Eye (tissue), 1 donor: ENCODE data around the gene EXOC6.
A peak's percentile ranks its signal among the peaks of the same experiment; 100 is the strongest.

Experiments used
- DNase-seq: peaks from one replicate; pipeline ENCODE4 v3.0.0-alpha.2; 2015

EXOC6 gene

DNA sequence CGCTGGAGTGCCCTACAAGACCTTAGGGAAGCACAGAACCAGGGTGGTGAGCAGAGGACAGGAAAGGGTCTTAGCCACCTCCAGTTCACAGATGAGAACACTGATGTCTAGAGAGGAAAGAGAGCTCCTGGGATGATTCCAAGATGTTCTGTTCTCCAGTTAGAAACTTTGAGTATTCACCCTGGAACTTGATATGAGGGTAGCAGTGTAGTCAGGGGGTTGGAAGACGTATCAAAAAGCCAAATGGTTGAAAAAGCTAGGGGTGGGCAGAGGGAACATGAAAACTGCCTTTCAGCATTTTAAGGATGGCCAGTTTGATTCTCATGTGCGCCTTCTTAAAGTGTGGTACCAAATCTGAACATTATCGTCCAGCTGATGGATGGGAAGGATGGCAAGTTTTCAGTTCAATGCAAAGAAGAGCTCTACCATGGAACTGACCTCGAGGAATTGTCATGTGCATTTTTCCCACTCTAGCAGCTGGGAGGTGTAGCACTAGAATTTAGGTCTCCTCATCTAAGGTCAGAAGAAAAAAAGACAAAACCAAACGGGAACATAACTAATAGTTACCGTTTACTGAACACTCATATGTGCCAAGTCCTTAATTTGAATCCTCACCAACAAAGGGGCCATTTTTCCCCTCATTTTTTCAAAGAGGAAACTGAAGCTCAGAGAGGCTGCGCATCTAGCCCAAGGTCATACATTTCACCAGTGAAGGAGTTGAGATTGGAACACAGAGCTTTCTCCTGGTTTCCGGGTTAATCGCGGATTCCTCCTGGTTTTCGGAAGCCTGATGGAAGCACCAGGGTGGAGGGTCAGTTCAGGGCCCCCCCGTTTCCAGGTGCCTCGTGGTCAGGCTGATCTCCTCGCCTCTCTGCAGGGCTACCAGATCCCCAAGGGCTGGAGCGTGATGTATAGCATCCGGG is 219.4 kb downstream of the EXOC6 start:
- DNase-seq: no peak

DNA sequence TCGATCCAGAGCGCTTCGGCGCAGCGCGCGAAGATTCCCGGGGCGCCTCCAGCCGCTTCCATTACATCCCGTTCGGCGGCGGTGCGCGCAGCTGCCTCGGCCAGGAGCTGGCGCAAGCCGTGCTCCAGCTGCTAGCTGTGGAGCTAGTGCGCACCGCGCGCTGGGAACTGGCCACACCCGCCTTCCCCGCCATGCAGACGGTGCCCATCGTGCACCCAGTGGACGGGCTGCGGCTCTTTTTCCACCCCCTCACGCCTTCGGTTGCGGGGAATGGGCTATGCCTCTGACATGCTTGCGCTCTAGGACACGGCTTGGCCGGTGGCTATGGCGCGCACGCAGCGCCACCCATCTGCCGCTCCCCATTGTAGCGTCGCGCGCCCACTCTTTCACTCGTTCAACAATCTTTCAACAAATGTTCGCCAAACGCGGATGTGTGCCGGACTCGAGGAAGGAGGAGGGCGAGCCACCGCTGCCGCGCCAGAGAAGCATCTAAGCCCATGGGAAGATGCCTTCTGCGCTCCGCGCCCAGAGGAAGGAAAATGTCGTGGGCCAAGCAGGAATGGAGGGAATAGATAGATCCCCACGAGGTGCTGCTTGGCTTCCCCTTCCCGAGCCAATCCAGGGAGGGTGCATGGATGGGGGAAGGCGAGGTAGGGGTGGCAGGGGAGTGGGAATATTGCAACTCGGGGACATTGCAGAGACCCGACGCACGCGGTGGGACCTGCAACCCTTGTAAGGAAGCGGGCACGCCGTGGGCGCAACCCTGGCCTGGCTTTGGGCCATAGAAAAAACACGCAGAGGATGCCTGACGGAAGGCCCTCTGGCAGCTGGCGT is 220.3 kb downstream of the EXOC6 start:
- DNase-seq: peak; percentile 77

DNA sequence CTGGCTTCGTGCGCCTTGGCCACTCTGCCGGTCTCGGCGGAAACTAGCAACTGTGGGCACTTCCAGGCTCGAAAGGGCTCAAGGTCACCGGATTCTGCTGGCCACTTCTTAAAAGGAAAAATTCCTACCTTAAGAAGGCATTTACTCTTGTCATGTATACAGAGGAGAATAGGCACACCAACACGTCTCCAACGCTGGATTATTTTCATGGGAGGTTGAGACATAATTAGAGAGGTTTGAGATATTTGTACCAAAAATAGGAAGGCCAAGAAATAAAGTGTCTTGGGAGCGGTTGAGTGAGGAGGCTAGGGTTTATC is 220.9 kb downstream of the EXOC6 start:
- no peak for DNase-seq

DNA sequence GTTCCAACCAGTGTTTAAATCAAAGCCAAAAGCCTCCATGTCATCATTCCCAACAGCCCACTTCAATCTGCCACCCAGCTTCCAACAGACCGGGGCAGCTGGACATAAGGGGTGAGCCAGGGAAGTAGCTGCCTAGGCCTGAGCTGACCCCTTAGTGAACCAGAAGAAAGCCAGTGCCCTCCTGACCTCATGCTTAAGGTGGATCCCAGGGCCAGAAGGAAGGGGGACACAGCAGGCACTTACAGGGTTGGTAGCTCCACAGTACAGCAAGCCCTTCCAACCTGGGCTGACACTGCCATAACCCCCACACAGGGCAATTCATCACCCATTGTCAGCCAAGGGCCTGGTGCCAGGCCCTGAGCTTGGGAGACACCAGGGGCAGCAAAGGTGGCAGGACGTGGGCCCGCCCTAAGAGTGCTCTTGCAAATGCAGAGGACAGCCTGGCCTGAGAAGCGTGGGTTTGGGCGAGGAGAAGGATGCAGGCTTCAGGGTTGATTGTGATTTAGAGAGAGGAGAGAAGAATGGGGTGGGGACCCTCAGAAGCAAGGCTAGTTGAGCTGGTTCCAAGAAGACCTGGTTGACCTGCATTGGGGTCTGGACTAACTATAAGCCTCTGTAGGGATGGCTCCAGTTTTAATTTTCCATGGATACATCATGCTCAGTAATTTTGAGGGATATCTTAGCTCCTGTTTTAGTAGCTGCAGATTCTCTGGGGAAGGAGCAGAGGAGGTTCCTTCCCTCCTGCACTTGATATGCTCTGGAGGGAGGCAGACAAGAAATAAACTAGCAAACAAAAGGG is 222.3 kb downstream of the EXOC6 start:
- DNase-seq: no peak

DNA sequence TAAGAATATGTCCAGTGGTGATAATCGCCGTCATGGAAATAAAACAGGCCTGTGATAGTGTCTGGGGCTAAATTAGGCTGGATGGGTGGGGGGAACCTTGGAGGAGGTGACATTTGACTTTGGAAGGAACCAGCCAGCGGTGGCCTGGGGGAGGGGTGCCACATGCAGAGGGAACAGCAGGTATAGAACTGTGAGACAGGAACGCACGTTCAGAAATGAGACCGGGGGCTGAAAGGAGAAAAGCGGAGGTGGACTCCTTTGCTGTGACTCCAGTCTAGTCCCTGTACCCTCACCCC is 222.8 kb downstream of the EXOC6 start:
- no peak for DNase-seq

DNA sequence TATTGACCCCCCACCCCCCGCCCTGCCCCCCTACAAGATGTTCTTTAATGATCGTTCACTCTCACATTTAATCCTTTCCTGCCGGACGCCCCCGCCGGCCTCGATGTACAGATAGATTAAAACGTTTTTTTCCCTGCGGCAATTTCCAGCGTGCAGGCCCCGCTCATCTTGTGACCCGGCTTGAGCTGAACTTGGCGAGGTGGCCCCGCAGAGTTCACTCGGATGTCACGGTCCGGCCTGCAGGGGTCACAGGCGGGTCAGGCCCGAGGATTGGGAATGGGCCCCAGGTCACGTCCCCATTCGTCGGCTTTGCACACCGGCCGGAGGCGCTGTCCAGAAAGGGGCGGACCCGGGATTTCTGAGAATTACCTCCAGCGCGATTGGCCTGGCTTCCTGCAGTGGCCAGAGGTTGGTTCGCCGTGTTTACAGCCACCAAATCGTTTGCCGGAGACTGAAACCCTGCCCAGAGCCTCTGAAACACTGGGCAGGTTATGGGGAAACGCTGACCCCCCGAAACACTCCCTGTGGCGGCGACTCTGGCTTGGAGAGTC is 223.4 kb downstream of the EXOC6 start:
- DNase-seq: peak; percentile 65

DNA sequence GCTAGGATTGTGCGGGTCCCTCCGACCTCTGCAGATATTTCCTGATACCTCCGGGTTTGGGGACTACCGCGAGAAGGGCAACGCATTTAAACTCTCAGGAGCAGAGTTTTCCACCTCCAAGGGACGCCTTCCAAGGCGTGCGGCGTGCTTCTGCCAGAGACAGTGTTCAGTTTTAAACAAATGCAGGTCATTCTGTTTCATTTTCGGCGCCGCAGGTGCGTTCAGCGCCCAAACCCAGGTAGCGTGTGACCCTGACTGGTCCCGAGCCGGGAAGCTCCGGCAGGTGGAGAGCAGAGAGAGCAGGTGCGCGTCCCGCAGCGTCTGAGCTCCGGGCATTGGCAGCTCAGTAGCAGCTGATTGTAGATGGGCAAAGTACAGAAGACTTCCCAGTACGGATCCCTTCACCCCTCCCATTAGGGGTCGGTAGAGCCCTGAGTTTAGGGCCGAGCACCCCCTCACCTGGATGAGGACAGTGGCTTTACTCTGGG is 223.9 kb downstream of the EXOC6 start:
- DNase-seq: no peak

DNA sequence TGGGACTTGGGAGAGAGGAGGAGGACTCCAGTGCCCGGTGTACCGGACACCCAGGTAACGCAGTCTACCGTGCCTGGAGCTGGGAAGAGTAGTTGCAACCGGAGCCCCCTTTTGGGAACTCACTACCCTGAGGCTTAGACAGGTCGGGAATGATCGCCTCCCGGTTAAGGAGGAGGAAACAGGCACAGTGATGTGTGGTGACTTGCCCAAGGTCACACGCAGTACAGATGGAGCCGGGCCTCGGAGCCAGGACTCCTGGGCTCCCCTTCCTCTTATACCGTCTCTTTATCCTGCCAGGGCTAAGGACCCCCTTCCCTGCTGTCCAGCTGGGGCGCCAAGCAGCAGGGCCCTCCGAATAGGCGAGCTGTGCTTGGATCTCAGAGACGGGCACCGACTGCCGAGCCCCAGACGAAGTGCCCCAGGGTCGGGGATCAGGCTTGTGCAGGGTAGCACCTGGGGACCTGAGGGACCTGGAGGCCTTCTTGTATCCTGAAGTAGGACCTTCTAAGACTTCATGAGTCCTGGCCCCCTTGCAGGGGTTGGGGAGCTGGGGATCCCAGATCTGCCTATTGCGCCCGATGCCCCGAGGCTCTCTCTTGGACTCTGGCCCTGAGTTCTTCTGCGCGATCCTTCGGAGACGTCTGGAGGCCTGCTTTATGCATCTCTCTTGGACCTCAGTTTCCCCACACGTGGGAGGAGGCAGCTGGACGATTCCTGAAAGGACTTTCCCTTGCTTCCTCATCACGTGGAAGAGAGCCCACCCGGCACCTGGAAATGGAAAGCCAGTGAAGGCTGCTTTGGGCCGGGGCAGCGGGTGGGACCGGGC is 224.6 kb downstream of the EXOC6 start:
- no peak for DNase-seq

DNA sequence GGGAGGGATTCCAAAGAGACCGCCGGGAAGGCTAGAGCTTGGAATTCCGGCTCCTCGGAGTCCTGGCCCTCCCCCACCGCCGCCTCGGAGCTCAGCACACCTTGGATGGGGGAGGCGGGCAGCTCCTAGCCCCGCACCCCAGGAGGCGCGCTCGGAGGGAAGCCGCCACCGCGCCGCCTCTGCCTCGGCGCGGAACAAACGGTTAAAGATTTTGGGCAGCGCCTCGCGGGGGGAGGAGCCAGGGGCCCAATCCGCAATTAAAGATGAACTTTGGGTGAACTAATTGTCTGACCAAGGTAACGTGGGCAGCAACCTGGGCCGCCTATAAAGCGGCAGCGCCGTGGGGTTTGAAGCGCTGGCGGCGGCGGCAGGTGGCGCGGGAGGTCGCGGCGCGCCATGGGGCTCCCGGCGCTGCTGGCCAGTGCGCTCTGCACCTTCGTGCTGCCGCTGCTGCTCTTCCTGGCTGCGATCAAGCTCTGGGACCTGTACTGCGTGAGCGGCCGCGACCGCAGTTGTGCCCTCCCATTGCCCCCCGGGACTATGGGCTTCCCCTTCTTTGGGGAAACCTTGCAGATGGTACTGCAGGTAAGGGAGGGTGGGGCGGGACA is 225.3 kb downstream of the EXOC6 start, which contains the start of gene CYP26A1:
Gene CYP26A1, plus strand, starts transcription at position 355 of the 608 bp plus-strand sequence. Its CDS starts 42 bp downstream, at position 397.
- DNase-seq: peak; percentile 68

DNA sequence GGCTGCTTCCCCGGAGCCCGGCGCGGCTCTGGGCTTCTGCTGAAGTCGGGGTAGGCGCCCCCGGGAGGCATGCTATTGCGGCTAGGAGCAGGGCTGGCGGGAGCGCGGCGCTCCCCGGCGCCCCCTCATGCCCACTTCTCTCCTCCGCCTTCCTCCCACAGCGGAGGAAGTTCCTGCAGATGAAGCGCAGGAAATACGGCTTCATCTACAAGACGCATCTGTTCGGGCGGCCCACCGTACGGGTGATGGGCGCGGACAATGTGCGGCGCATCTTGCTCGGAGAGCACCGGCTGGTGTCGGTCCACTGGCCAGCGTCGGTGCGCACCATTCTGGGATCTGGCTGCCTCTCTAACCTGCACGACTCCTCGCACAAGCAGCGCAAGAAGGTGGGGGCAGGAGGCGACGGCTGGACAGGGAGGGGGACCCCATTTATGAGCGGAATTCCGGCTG is 225.9 kb downstream of the EXOC6 start:
- peak; percentile 79 for DNase-seq

DNA sequence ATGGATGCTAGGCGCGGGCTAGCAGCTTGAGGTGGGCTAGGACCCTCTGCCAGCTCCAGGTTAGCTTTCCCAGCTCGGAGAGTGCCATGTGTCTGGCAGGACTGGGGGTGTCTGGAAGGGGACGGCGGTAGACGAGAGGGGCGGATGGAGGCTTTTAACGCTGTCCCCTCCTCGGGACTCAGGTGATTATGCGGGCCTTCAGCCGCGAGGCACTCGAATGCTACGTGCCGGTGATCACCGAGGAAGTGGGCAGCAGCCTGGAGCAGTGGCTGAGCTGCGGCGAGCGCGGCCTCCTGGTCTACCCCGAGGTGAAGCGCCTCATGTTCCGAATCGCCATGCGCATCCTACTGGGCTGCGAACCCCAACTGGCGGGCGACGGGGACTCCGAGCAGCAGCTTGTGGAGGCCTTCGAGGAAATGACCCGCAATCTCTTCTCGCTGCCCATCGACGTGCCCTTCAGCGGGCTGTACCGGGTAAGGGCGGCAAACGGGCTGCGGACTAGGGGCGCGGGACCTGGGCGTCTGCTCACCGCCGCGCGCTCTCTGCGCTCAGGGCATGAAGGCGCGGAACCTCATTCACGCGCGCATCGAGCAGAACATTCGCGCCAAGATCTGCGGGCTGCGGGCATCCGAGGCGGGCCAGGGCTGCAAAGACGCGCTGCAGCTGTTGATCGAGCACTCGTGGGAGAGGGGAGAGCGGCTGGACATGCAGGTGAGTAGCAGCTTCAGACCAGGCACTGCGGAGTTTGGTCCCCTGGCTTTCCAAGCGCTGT is 226.5 kb downstream of the EXOC6 start:
- DNase-seq: peak; percentile 70

DNA sequence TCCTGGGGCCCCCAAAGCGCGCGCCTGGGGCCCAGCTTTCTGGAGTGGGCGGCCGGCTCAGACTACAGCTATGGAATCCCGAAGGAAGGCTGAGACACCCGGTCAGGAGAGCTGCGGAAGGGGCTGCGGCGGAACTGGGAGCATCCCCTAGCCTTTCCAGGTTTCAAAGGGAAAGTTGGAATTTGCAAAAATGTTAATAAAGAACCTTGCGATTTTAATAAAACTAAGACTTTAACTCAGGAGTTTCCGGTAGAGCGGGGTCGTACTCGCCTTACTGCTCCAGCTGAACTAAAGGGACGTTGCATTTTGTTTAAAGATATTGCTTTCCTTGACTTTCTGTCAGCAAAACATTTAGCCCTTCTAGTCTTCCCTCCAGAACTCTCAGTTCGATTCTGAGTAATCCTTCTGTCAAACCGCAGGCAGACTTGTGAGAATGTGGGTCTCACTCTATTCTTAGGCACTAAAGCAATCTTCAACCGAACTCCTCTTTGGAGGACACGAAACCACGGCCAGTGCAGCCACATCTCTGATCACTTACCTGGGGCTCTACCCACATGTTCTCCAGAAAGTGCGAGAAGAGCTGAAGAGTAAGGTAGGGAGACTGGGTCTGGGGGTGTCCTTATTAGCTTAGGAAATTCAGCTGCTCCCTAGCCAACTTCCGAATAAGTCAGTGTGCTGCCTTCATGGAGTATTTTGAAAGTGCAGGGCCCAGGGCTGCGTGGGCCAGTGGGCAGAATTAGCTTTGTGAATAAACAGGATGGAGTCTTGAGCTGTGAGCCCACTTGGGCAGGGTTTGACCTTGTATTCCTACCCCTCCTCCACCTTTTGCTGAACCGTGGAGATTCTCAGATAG is 227.3 kb downstream of the EXOC6 start:
- no peak for DNase-seq

DNA sequence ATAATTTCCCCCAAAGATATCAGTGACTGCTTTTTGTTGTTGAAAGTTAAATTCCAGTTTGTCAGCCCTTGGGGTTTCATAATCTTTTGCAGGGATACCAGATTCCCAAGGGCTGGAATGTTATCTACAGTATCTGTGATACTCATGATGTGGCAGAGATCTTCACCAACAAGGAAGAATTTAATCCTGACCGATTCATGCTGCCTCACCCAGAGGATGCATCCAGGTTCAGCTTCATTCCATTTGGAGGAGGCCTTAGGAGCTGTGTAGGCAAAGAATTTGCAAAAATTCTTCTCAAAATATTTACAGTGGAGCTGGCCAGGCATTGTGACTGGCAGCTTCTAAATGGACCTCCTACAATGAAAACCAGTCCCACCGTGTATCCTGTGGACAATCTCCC is 228.6 kb downstream of the EXOC6 start:
- DNase-seq: no peak

DNA sequence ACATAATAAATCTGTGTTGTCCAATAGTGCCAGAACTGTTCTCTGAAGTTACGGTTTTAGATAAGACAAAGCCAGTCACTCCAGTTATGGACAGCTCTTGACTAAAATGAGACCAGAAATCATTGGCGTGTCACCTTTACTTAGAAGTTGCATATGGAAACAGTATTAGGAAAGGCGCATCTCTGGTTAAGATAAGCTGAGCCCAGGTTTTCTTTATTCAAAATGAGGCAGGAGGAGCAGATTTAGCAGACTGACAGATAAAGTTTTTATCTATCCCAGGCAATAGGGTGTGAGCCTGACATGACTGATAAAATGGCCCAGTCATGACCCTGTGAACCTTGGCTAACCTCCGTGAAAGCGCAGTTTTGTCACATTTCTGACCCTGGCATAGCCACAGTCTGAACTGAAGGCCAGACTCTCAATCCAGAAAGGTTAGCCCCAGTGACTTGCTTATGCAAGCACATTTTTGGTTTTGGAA is 229.6 kb downstream of the EXOC6 start:
- no peak for DNase-seq

DNA sequence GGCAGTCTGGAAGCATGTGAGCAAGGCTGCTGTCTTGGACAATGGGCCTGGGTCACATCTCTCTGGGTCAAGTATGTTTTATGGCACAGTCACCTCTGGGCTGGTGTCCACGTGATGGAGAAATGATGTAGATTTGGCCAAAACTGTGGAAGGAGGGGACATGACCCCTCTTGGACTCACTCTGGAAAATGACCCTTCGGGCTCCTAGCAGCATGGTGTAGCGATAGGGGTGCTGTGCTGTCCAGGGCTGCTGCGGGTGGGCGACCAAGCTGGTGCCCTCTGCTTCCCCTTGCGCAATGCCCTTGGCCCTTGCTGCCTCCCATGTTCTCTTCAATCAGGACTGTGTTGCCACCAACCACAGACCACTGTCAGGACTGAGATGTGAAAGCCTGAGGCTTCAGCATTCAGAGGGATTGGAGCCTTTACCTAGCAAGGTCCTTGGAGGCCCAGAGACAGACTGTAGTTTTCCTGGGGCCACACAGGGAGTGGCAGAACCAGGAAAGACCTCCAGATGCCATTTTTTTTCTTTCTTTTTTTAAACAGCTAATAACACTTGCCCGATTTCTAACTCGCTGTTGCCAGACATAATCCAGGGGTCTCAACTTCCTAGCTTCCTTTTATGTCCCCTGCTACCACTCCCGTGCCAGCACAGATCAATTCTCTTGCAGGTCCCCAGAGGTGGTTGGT is 231.5 kb downstream of the EXOC6 start:
- DNase-seq: no peak

DNA sequence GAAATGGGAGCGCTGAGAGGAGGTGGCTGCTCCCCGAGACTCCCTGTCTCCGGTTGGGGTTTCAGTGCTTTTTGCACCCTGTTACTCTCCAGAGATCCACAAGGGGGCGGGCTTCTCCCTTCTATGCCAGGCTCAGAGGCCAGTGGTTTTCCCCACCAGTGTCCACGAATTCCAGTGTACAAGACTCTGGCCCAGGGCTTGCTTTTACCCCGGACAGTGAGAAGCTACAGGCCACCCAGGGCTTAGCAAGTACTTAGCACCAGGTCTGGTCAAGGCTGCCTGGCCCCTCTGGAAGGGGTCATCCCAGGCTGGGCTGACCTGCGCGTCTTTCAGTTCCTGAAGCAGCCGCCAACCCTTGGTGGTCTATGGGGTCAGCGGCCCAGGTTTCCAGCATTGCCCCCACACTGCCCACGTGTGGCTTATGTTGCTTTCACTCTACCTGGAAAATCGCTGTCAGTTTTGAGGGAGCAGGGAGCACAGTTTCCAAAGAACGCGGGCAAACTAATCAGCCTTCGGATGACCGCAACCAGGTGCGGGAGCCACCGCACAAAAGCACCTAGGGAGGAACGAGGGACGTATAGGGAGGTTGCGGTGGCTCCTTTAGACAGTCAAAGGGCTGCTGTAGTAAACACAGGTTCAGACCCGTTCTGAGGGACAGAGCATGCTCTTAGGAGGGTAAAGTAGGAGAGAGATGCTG is 232.2 kb downstream of the EXOC6 start:
- DNase-seq: peak; percentile 84

DNA sequence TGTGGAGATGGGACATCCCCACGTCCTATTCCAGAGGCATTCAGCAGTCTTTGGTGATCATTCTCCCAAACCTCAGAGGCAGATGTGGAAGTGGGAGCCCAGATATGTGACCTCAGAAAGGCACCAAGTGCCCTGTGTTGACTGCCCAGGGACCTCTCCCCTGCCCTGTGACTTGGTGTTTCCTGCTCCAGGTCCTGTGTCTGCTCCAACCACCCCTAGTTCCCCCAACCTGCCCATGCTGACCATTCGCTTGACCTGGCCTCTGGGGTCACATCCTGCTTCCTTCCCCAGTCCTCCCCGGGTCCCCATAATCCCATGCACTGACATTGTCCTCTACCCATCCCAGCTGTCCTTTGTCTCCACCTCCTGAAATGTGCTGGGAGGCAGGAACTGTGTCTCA is 233.0 kb downstream of the EXOC6 start:
- DNase-seq: no peak

DNA sequence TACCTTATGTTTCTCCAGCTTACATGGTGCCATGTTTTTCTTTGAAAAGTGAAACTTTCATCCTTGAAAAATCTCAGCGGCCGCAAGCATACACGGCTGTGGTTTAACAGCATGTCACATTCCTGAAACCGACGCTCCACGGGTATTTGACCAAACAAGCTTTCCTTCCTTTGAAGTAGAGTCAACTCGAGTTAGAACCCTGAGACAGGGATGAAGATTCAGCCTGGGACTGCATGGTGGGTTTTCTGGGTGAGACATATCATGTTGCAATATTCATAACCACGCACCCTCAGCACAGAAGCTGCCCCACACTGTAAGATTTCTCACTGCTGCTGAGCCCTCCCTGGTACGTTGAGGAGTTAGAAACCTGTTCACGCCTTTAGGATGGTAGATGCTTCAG is 233.5 kb downstream of the EXOC6 start:
- no peak for DNase-seq
